Activated CD4-positive, alpha-beta memory T cell treated with anti-CD3 and anti-CD28 coated beads for 36 hours (primary cell): Measurements from ENCODE around the gene NBEAL2. TPM values are rescaled to one million over a fixed set of nuclear protein-coding genes. Genes with fewer than 3 reads are reported as not detected.
A peak's percentile ranks its signal among the peaks of the same experiment; 100 is the strongest.

Source experiments
- CTCF ChIA-PET: fragments of 350-600 bp; sonication (Branson Sonifier 250); formaldehyde crosslinking; loops from one replicate; lab custom pipeline; 2021; ENCODE audit warnings: antibody characterized with exemption, inconsistent platforms; lab: Charles Lee
- POLR2A ChIA-PET: fragments of 350-600 bp; sonication (Branson Sonifier 250); formaldehyde crosslinking; loops from one replicate; lab custom pipeline; 2021; ENCODE audit warnings: antibody characterized with exemption; lab: Charles Lee
- DNase-seq: peaks from one replicate; pipeline ENCODE4 v3.0.0-alpha.2; 2020
- H3K27ac Mint-ChIP-seq: one replicate; pipeline ENCODE4 v1.8.0; 2021; ENCODE audit warnings: mixed read lengths
- H3K27me3 Mint-ChIP-seq: one replicate; pipeline ENCODE4 v1.8.0; 2021; ENCODE audit warnings: mixed read lengths
- H3K36me3 Mint-ChIP-seq: one replicate; pipeline ENCODE4 v1.8.0; 2021; ENCODE audit warnings: mixed read lengths
- H3K4me1 Mint-ChIP-seq: one replicate; pipeline ENCODE4 v1.8.0; 2021; ENCODE audit warnings: low read depth, mixed read lengths
- H3K4me3 Mint-ChIP-seq: one replicate; pipeline ENCODE4 v1.8.0; 2021; ENCODE audit warnings: mild to moderate bottlenecking, mixed read lengths
- H3K9me3 Mint-ChIP-seq: one replicate; pipeline ENCODE4 v1.8.0; 2021; ENCODE audit warnings: mixed read lengths
- intact Hi-C: fragments of 100-400 bp; cut with micrococcal nuclease; formaldehyde crosslinking; loops from one replicate; pipeline ENCODE4 v1.15.1; 2023
- total RNA-seq, 2 experiments: library from RNA; stranded (reverse); gene quantifications; one replicate each; pipeline ENCODE4 v1.2.3, GENCODE V29; 2021

NBEAL2 gene
- total RNA-seq, 2 experiments from 2014 or later, result 114 to 117 TPM

DNA sequence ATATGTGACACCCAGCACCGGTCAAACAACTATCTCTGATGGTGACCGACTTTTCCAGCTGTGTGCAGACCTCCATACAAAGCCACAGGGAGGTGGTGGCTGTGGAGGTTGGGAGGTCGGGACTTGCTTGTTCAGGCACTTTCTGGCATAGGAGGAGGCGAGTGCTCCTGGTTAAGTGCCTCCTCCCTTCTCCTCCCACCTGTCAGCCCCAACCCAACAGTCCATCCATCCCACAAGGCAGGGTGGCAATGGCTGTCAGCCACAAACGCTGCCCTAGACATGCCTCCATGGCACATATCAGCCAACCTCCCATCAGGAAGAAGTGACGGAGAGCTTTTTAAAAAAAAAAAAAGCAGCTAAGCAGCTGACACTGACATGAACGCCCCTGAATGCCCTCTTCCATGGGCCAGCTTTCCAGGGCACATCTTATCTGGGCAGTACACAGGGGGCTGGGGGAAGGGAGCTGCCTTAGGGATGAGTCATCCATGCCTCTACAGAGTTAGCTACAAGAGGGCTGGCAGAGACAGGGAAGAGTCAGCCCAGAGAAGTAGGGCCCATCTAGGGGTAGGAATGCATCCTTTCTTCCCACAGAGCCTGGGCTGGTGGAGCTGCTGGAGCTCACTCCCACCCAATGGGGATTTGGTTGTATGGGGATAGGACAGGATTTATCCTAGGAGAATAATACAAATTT is 44.2 kb upstream of the NBEAL2 start:
- Mint-ChIP-seq H3K4me3 (no peak overlapping the region), H3K27ac (no peak overlapping the region), H3K36me3 (peaks cover 20% of the 10 kb centered on the region), H3K27me3 (no peaks in the 10 kb centered on the region), H3K9me3 (no peaks in the 10 kb centered on the region), H3K4me1 (peaks cover 47% of the 10 kb centered on the region)
- POLR2A ChIA-PET, result interaction anchor here (0.6 to 1.4 kb wide), 3 partner anchors 44 to 453 kb away, joined by 3 read pairs; partner anchors contain the start of gene NBEAL2
- intact Hi-C loops, result no loop called here
- CTCF ChIA-PET, result interaction anchor here (0.7 to 1.8 kb wide), 6 partner anchors 12 to 41 kb away, joined by 3 to 5 read pairs (median 3); no protein-coding TSS in a partner anchor
- no peak for DNase-seq

DNA sequence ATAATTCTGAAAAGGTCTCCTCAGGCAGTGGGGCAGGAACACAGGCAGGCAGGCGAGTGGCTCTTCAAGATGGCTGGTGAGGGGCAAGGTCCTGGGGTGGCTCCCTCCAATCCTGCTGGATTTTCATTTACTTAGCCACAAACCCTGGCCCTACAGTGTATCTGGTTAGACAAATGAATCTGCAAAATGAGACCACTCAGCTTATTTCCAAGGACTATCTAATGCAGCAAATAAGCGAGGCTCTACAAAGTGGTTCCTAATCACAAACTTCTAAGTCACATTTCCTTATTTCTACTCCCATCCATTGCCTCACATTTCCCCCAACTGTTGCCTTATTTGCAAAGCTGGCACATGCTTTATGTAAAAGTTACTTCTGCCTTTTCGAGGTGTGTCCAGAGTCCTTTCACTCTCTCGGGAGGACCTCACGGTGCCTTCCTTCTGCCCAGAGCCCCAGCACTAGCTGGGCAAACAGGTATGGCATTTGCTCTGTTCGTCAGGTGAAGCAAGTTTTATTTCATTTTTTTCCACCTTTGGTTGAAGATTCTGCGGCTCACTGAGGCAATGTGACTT is 43.4 kb upstream of the NBEAL2 start:
- Mint-ChIP-seq H3K36me3 (peaks cover 24% of the 10 kb centered on the region), H3K4me3 (no peak overlapping the region), H3K4me1 (peaks cover 45% of the 10 kb centered on the region), H3K27ac (no peak overlapping the region), H3K9me3 (no peaks in the 10 kb centered on the region), H3K27me3 (no peaks in the 10 kb centered on the region)
- DNase-seq, result no peak
- CTCF ChIA-PET, result interaction anchor here (0.7 to 1.8 kb wide), 6 partner anchors 11 to 41 kb away, joined by 3 to 5 read pairs (median 3); no protein-coding TSS in a partner anchor
- POLR2A ChIA-PET, result interaction anchor here (0.6 to 1.4 kb wide), 3 partner anchors 11 to 129 kb away, joined by 3 read pairs; partner anchors contain the start of gene NBEAL2
- intact Hi-C loops, result no loop called here

DNA sequence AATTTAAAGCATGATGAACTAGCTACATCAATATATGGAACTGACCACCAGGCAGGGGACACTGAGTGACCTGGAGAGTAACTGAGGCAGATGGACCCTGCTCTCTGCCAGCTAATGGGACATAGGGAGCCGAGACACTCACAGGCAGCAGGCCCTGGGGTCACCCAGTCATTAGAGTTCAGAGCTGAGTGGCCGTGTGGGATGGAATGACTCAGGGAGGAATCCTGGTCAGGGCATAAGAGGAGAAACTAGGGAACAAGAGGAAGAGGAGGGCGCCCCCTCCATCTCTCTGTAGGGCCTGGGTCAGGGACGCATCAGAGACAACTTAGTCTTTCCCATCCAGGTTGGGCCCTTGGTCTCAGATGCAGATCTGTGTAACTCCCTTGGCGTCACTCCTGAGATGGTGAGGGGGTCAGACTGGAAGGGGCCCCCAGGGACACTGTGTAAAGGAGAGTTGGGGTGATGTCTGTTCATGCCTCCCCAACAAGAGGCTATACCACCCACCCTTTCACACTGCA is 42.7 kb upstream of the NBEAL2 start:
- H3K27ac Mint-ChIP-seq, result no peak overlapping the region
- intact Hi-C loops, result no loop called here
- POLR2A ChIA-PET, result interaction anchor here (1.2 kb wide), 1 partner anchor 10 kb away, joined by 3 read pairs; no protein-coding TSS in a partner anchor

DNA sequence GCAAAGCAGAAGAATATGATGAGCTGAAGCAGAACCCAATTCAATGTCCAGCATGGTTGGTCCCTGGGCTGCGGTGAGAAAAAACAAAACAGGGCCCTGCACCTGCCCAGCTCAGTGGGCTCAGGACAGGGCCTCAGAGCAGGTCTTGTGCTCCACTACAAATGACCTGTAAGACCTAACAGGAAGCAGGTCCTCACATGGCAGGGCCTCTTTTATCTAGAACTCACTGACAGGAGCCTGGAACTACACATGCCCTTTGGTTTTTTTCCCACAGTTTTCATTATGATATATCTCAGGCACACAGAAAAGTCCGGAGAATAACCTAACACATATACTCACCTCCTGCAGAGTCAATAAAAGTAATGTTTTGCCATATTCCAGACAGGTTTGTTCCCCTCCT is 41.3 kb upstream of the NBEAL2 start:
- POLR2A ChIA-PET, result no interaction called here
- no peak for DNase-seq
- Mint-ChIP-seq H3K27ac (no peak overlapping the region), H3K4me1 (peaks cover 37% of the 10 kb centered on the region), H3K4me3 (no peak overlapping the region), H3K9me3 (no peaks in the 10 kb centered on the region), H3K27me3 (no peaks in the 10 kb centered on the region), H3K36me3 (peaks cover 24% of the 10 kb centered on the region)
- intact Hi-C loops, result no loop called here
- CTCF ChIA-PET, result no interaction called here

More for the DNA sequence above, 42.7 kb upstream of the NBEAL2 start:
- Mint-ChIP-seq H3K4me1 (peaks cover 37% of the 10 kb centered on the region), H3K36me3 (peaks cover 24% of the 10 kb centered on the region), H3K9me3 (no peaks in the 10 kb centered on the region), H3K27me3 (no peaks in the 10 kb centered on the region), H3K4me3 (no peak overlapping the region)
- DNase-seq, result no peak
- CTCF ChIA-PET, result interaction anchor here (1.4 to 1.8 kb wide), 2 partner anchors 13 to 41 kb away, joined by 3 to 5 read pairs; no protein-coding TSS in a partner anchor

DNA sequence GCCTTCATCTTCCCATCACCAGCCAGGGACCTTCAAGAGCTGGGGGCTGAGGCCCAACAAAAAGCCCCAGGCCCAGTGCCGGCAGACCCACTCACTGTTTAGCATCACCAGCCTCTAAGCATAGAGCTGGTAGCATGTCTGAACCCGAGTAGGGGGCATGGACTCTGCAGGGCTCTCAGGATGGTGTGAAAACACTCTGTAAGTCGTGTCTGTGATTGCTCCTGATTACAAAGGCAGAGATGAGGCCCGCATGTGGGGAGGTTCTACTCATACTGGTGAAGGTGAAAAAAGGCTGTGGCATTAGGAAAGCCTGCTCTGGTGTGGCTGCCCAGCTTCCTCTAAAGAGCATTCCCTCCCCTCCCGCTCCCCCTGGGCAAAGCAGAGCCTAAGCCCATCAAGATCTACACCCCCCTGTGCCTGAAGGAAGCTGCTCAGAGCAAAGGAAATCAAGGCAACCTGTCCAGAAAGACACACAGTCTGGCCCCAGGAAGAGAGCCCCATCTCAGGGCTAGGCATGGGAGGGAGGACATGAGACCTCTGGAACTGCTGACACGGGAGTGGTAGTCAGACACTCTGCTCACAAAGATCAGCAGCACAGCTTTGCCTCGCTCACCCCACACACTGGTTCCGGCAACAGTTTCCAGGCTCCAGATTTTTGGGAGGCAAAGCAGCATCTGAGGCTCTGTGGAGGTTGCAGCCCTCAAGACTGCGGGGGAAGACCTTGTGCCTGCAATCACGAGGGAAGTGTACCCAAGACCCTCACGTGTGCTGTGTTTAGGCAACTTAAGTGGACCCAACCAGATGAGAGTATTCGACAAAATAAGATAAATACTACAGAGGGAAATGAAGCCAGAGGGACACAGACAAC is 39.7 kb upstream of the NBEAL2 start:
- POLR2A ChIA-PET, result interaction anchor here (0.6 kb wide), 1 partner anchor 280 kb away, joined by 4 read pairs; no protein-coding TSS in a partner anchor

DNA sequence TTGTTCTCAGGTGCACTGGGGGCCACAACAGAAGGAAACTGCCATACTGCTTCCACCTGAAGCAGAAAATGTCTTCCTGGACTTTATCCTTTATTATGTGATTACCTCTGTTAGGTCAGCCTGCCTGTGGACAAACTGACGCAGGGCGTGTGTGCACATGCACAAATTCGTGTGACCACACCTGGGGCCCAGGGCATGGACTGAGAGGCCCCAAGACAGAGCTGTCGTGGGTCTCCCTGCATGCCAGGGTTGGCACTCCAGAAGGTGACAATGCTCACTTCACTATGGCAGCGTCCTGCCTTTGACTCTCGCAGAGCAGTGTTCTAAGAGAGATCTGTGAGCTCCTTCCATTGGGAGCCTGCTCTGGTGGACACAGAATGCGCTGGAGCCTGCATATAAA is 37.4 kb upstream of the NBEAL2 start:
- H3K4me1 Mint-ChIP-seq, result peaks cover 41% of the 10 kb centered on the region
- H3K9me3 Mint-ChIP-seq, result no peaks in the 10 kb centered on the region
- no peak for DNase-seq
- H3K4me3 Mint-ChIP-seq, result no peak overlapping the region
- no peak overlapping the region for H3K27ac Mint-ChIP-seq
- ChIA-PET CTCF (interaction anchor here (1.2 to 1.6 kb wide), 3 partner anchors 9 to 56 kb away, joined by 3 to 7 read pairs (median 4); no protein-coding TSS in a partner anchor), POLR2A (no interaction called here)
- no peaks in the 10 kb centered on the region for H3K27me3 Mint-ChIP-seq
- intact Hi-C loops, result loop anchor here (10.0 kb wide), 1 partner anchor 223 kb away; the partner anchor contains the start of gene SETD2
- H3K36me3 Mint-ChIP-seq, result peaks cover 24% of the 10 kb centered on the region

More for the DNA sequence above, 39.7 kb upstream of the NBEAL2 start:
- CTCF ChIA-PET, result interaction anchor here (1.0 kb wide), 1 partner anchor 27 kb away, joined by 4 read pairs; no protein-coding TSS in a partner anchor
- no peak for DNase-seq
- peaks cover 24% of the 10 kb centered on the region for H3K36me3 Mint-ChIP-seq
- no peak overlapping the region for H3K27ac Mint-ChIP-seq
- no peaks in the 10 kb centered on the region for H3K9me3 Mint-ChIP-seq
- no peak overlapping the region for H3K4me3 Mint-ChIP-seq
- H3K4me1 Mint-ChIP-seq, result peaks cover 30% of the 10 kb centered on the region
- intact Hi-C loops, result loop anchor here (10.0 kb wide), 1 partner anchor 225 kb away; the partner anchor contains the start of gene SETD2
- H3K27me3 Mint-ChIP-seq, result no peaks in the 10 kb centered on the region

DNA sequence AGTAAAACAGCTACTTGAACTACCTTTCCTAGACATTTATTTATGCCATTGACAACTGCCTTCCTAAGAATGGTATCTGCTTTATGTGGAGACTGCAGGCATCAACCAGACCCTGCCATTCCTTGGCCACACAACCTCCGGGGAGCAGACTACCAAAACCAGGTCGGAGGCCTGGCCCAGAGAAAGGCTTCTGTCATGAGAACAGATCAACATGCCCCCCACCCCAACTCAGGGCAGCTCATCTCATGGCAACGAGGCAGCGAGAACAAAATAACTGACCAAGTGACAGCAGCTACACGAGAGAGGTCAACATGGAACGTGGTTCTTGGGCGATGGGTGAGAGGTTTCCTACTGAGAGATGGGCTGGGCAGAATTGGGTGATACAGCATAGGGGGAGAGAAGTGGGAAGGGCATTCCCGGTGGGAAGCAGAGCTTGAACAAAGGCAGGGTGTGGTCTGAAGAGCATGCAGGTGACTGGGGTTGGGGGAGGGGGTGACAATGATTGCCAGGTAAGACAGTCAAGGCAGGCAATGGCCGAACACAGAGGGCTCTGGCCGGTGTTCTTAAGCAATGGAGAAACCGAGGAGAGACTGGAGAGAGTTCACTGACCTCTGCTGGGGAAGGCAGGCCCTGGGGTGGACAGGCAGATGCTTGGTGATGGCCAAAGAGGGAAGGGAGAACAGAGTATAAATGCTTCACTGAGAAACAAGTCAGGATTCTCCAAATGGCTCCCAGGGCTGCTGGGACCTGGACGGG is 36.8 kb upstream of the NBEAL2 start:
- peaks cover 47% of the 10 kb centered on the region for H3K4me1 Mint-ChIP-seq
- intact Hi-C loops, result loop anchor here (10.0 kb wide), 1 partner anchor 222 kb away; the partner anchor contains the start of gene SETD2
- POLR2A ChIA-PET, result no interaction called here
- H3K4me3 Mint-ChIP-seq, result no peak overlapping the region
- no peaks in the 10 kb centered on the region for H3K9me3 Mint-ChIP-seq
- no peak for DNase-seq
- CTCF ChIA-PET, result interaction anchor here (1.2 kb wide), 1 partner anchor 9 kb away, joined by 3 read pairs; no protein-coding TSS in a partner anchor
- H3K36me3 Mint-ChIP-seq, result peaks cover 29% of the 10 kb centered on the region
- no peak overlapping the region for H3K27ac Mint-ChIP-seq
- H3K27me3 Mint-ChIP-seq, result no peaks in the 10 kb centered on the region

DNA sequence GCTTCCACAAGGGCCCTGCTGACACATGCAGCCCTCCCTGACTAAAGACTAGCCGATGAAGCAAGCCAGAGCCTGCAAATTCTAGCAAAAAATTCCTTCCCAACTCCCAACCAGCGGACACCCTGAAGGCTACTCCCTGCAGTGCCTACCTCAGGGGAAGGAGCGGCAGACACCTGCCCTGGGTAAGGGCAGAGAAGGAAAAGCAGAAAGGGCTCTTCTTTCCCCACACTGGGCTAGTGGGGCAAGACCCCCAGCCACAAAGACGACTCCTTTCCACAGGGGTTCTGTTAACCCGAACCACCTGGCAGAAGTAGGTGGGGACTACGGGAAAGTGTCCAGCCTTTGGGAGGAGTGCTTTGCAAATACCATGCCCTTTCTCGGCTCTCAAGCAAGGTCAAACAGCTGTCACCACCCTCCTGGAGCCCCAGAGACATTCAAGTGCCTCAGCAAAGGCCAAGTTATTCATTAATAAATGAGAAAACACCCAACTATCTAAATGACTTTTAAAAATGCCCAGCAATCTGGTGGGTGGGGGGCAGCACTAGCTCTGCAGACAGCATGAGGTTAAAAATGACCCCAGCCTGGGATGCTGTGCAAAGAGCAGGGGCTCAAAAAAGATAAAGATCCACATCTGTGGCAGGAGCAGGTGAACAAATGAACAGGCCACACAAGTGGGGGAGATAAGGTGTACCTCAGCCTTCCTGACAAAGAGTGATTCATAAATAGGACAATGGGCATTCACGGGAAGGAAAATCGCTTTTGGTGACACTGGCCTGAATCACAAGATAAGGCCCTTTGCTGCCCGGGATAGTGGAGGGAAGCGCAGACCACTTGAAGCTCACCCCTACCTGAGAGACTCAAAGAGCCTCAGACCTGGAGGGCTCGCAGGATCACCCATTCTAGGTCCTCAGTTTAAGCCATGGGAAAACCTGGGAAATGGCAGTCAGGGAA is 36.0 kb upstream of the NBEAL2 start:
- intact Hi-C loops, result loop anchor here (10.0 kb wide), 1 partner anchor 221 kb away; the partner anchor contains the start of gene SETD2
- ChIA-PET POLR2A (no interaction called here), CTCF (no interaction called here)
- no peak overlapping the region for H3K27ac Mint-ChIP-seq
- H3K4me1 Mint-ChIP-seq, result peaks cover 56% of the 10 kb centered on the region
- no peaks in the 10 kb centered on the region for H3K9me3 Mint-ChIP-seq
- DNase-seq, result no peak
- H3K4me3 Mint-ChIP-seq, result no peak overlapping the region
- H3K27me3 Mint-ChIP-seq, result no peaks in the 10 kb centered on the region
- H3K36me3 Mint-ChIP-seq, result peaks cover 26% of the 10 kb centered on the region

DNA sequence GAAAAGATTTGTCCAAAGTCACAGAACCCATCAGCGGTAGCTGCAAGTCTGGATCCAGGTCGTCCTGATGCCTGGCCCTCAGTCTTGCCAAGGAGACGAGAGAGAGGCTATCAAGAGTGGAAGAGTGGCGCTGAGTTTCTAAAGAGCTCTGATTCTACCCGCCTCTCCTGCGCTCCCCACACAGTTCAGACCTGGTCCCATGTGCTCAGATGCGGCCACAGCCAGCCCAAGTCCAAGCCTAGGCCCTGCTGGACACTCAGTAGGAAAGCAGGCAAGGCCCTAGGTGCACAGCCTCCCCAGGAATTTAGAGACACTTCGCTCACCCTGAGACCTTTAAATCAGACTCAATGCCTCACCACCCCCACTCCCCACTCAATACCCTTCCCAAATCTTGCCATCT is 35.3 kb upstream of the NBEAL2 start:
- CTCF ChIA-PET, result no interaction called here
- H3K27me3 Mint-ChIP-seq, result no peaks in the 10 kb centered on the region
- H3K4me3 Mint-ChIP-seq, result no peak overlapping the region
- H3K36me3 Mint-ChIP-seq, result peaks cover 22% of the 10 kb centered on the region
- intact Hi-C loops, result loop anchor here (10.0 kb wide), 1 partner anchor 221 kb away; the partner anchor contains the start of gene SETD2
- no peak overlapping the region for H3K27ac Mint-ChIP-seq
- H3K4me1 Mint-ChIP-seq, result peaks cover 60% of the 10 kb centered on the region
- DNase-seq, result no peak
- POLR2A ChIA-PET, result no interaction called here
- H3K9me3 Mint-ChIP-seq, result no peaks in the 10 kb centered on the region

DNA sequence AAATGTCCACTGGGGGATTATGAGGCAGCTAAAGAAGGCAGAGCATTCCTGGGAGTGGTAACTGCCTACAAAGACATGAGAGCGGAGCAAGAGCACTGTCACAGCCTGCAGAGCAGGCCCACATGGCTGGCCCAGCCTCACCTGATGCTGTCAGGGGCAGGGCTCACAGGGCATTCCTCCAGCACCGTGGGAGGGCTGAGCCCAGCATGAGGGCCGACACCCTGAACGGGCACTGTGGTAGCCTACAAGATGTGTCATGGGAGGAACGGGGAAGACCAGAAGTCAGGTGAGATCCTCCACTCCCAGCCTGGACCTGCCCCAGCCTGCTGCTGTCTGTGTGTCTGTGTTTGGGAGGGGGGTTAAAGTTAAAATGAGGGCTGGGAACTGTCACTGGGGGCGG is 33.0 kb upstream of the NBEAL2 start:
- peaks cover 71% of the 10 kb centered on the region for H3K4me1 Mint-ChIP-seq
- intact Hi-C loops, result loop anchor here (10.0 kb wide), 1 partner anchor 218 kb away; the partner anchor contains the start of gene SETD2
- H3K4me3 Mint-ChIP-seq, result no peak overlapping the region
- POLR2A ChIA-PET, result interaction anchor here (1.0 to 3.1 kb wide), 5 partner anchors 10 to 42 kb away, joined by 3 to 29 read pairs (median 13); partner anchors contain the start of gene NBEAL2
- peak overlapping the region; percentile 95 for H3K27ac Mint-ChIP-seq
- CTCF ChIA-PET, result interaction anchor here (1.8 to 2.7 kb wide), 2 partner anchors 13 to 53 kb away, joined by 4 to 9 read pairs; no protein-coding TSS in a partner anchor
- H3K27me3 Mint-ChIP-seq, result no peaks in the 10 kb centered on the region
- peaks cover 9% of the 10 kb centered on the region for H3K36me3 Mint-ChIP-seq
- H3K9me3 Mint-ChIP-seq, result no peaks in the 10 kb centered on the region
- no peak for DNase-seq
